GM18873 (cell line): Measurements from ENCODE around the gene GPI.
A peak's percentile ranks its signal among the peaks of the same experiment; 100 is the strongest.
"Not testable (repeated sequence)": the region's sequence is repeated elsewhere in the genome, so short reads cannot be mapped to it uniquely, and the experiment has no call there.

Experiments
- ATAC-seq: cut with Tn5 transposase; IDR thresholded peaks from one replicate; pipeline ENCODE4 v1.9.1; 2021; ENCODE audit warnings: mild to moderate bottlenecking, moderate library complexity, moderate number of reproducible peaks; ENCODE audit not compliant: unreplicated experiment, low FRiP score

Gene GPI

GRCh38 chr19:34400844-34401243, 35.8 kb downstream of the GPI start:
- ATAC-seq: not testable (repeated sequence)

- no peak for ATAC-seq
These were observed 37.1 kb downstream of the GPI start for GRCh38 chr19:34402074-34402600.

- no peak for ATAC-seq
These were observed 38.8 kb downstream of the GPI start for GRCh38 chr19:34403784-34404108.

GRCh38 chr19:34404109-34404909, 39.3 kb downstream of the GPI start, which contains the start of gene PDCD2L:
Gene PDCD2L, plus strand, starts transcription at chr19:34404399. Its CDS starts 32 bp downstream, at chr19:34404431.
- ATAC-seq: peak; percentile 54

GRCh38 chr19:34405892-34406660, 41.1 kb downstream of the GPI start:
- no peak for ATAC-seq

GRCh38 chr19:34408411-34408810, 43.4 kb downstream of the GPI start:
- ATAC-seq: no peak

- no peak for ATAC-seq
These were observed 44.5 kb downstream of the GPI start for GRCh38 chr19:34409189-34410164.

- ATAC-seq: no peak
These were observed 46.2 kb downstream of the GPI start for GRCh38 chr19:34411216-34411615.

- no peak for ATAC-seq
These were observed 51.1 kb downstream of the GPI start for GRCh38 chr19:34416021-34416545.

- ATAC-seq: no peak
These were observed 53.3 kb downstream of the GPI start for GRCh38 chr19:34418300-34418699.

- no peak for ATAC-seq
These were observed 61.2 kb downstream of the GPI start for GRCh38 chr19:34426096-34426661.

- ATAC-seq: no peak
These were observed 63.7 kb downstream of the GPI start for GRCh38 chr19:34428549-34429285.

GRCh38 chr19:34429553-34429952, 64.6 kb downstream of the GPI start:
- ATAC-seq: no peak

- no peak for ATAC-seq
These were observed 66.0 kb downstream of the GPI start for GRCh38 chr19:34430738-34431625.

- ATAC-seq: no peak
These were observed 66.8 kb downstream of the GPI start for GRCh38 chr19:34431681-34432402.

- no peak for ATAC-seq
These were observed 67.8 kb downstream of the GPI start for GRCh38 chr19:34432797-34433196.

GRCh38 chr19:34436716-34437115, 71.7 kb downstream of the GPI start:
- no peak for ATAC-seq
